ENCODE data around the gene GNAZ.

DNA sequence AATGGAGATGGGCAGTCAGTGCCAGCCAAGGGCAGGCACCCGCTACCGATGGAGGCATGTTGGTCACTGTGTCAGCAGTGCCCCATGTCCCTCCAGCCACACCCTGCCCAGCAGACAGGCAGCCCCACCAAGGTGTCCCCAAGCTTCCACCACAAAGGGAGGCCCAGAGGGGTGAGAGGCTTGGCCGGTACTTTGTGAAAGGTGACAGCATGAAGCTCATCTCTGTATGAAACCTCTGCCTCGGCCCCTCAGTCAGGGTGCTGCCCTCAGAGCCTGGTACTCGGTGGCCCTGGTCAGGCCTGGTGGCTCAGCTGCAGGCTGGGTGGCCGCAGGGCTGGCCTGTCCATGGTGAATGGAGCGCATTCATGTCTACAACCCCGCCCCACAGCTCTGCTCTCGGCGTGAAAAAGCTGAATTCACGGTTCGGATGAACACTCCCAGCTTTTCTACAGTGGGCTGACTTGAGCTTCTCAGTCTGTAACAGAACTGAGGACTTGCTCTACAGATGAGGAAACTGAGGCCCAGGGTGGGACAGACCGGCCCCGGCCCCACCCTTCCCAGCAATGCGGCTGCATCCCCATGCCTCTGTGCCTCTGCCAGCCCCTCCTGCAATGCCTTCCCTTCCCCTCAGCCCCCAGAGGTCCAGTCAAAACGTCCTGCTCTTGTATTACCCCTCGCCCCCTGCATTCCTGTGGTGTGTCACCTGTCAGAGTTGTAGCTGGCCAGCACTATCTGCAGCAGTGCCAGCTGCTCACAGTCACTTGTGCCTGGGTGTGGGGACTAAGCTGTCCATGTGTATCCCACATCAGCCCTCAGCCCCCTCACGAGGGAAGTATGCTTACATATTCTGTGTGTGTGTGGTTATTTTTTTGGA lies 43.8 kb downstream of the GNAZ start:
- TF ChIP-seq, protein P1, sequence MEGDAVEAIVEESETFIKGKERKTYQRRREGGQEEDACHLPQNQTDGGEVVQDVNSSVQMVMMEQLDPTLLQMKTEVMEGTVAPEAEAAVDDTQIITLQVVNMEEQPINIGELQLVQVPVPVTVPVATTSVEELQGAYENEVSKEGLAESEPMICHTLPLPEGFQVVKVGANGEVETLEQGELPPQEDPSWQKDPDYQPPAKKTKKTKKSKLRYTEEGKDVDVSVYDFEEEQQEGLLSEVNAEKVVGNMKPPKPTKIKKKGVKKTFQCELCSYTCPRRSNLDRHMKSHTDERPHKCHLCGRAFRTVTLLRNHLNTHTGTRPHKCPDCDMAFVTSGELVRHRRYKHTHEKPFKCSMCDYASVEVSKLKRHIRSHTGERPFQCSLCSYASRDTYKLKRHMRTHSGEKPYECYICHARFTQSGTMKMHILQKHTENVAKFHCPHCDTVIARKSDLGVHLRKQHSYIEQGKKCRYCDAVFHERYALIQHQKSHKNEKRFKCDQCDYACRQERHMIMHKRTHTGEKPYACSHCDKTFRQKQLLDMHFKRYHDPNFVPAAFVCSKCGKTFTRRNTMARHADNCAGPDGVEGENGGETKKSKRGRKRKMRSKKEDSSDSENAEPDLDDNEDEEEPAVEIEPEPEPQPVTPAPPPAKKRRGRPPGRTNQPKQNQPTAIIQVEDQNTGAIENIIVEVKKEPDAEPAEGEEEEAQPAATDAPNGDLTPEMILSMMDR (IDR thresholded peaks at IDR 0.05): no peak
- TF ChIP-seq POLR2A (IDR thresholded peaks at IDR 0.05): no peak

Data from esophagus squamous epithelium (tissue), 4 donors.